HepG2 (cell line): ENCODE results near the gene NFIC. TPM values are rescaled to one million over a fixed set of nuclear protein-coding genes. Genes with fewer than 3 reads are reported as not detected.

Source experiments
- ATAC-seq: fragments of 200-7000 bp; cut with Tn5 transposase; 3 replicates; pipeline ENCODE4 v1.9.1; 2020; ENCODE audit warnings: mild to moderate bottlenecking, moderate library complexity
- BruUV-seq: library from RNA; stranded (reverse); fragments of 400-500 nt; replicated peaks from 2 replicates; lab custom pipeline; 2021; lab: Mats Ljungman, UMichigan
- CTCF ChIA-PET: fragments of 300-600 bp; formaldehyde crosslinking; extraction: SDS; loops from one replicate; lab custom pipeline; 2021; ENCODE audit warnings: low total read pairs, inconsistent platforms, low intra/inter-chr PET ratio; lab: Yijun Ruan, JAX
- POLR2A ChIA-PET: fragments of 350-600 bp; sonication (Branson Sonifier 250); formaldehyde crosslinking; loops from one replicate; lab custom pipeline; 2020; ENCODE audit warnings: antibody characterized with exemption, inconsistent platforms; lab: Yijun Ruan, JAX
- DNase-seq: peaks from one replicate; pipeline ENCODE4 v3.0.0-alpha.2; 2015; ENCODE audit warnings: low spot score
- FAIRE-seq: peaks from 3 replicates; lab custom pipeline; 2011; peaks lifted over from hg19 to GRCh38; lab: Jason Lieb, UNC
- H2AFZ ChIP-seq: one replicate; pipeline ENCODE4 v1.6.1; 2011; ENCODE audit warnings: low read length, inconsistent platforms
- H3K27ac ChIP-seq: fragments of 300-600 bp; 3 replicates; pipeline ENCODE4 v1.8.0; 2011; ENCODE audit warnings: mixed run types, mild to moderate bottlenecking, mixed read lengths, low read length, inconsistent platforms; ENCODE audit not compliant: insufficient read depth; ENCODE audit errors: extremely low read length
- H3K27me3 ChIP-seq, 2 experiments: fragments of 200-600 bp in 1 of 2; 2 replicates in 1 of 2; 3 replicates in 1 of 2; pipeline versions ENCODE4 v1.6.0 to v1.8.0; 2011; ENCODE audit warnings: low read length in 2 of 2, mild to moderate bottlenecking in 2 of 2, moderate library complexity in 2 of 2, inconsistent platforms in 1 of 2; ENCODE audit not compliant: insufficient read depth in 2 of 2, control insufficient read depth in 1 of 2
- H3K36me3 ChIP-seq, 2 experiments: fragments of 200-600 bp in 1 of 2; replicated peaks in 1 of 2; 2 replicates in 1 of 2; 3 replicates in 1 of 2; pipeline versions ENCODE4 v1.5.1 to v1.8.0; 2011; ENCODE audit warnings: low read length in 2 of 2, inconsistent platforms in 1 of 2; ENCODE audit not compliant: insufficient read depth in 2 of 2, control insufficient read depth in 1 of 2
- H3K4me1 ChIP-seq: 2 replicates; pipeline ENCODE4 v1.5.1; 2012; ENCODE audit warnings: low read length, inconsistent platforms; ENCODE audit not compliant: insufficient read depth
- H3K4me2 ChIP-seq: 2 replicates; pipeline ENCODE4 v1.6.0; 2011; ENCODE audit warnings: low read depth, low read length, inconsistent platforms
- H3K4me3 ChIP-seq, 3 experiments: fragments of 200-600 bp in 1 of 3; sonication (generic), shearing (Covaris generic) in 1 of 3; replicated peaks in 1 of 3; 2 replicates each; pipeline ENCODE4 v1.5.1; 2011 to 2016; ENCODE audit warnings: low read length in 3 of 3, inconsistent platforms in 2 of 3, low read depth in 2 of 3, mild to moderate bottlenecking in 2 of 3, control low read depth in 1 of 3, mixed read lengths in 1 of 3; ENCODE audit not compliant: insufficient read depth in 1 of 3
- H3K79me2 ChIP-seq: one replicate; pipeline ENCODE4 v1.6.1; 2011; ENCODE audit warnings: low read length, inconsistent platforms; ENCODE audit not compliant: insufficient read depth
- H3K9ac ChIP-seq: 2 replicates; pipeline ENCODE4 v1.6.0; 2011; ENCODE audit warnings: mild to moderate bottlenecking, low read depth, low read length, inconsistent platforms; ENCODE audit not compliant: insufficient read depth
- H3K9me3 ChIP-seq: 2 replicates; pipeline ENCODE4 v1.5.1; 2012; ENCODE audit warnings: mild to moderate bottlenecking, low read length
- H4K20me1 ChIP-seq: 2 replicates; pipeline ENCODE4 v1.6.0; 2011; ENCODE audit warnings: inconsistent platforms, mild to moderate bottlenecking, low read length, moderate library complexity; ENCODE audit not compliant: insufficient read depth
- RBM22 ChIP-seq: fragments of 200-400 bp; formaldehyde crosslinking; optimal IDR thresholded peaks from 2 replicates; pipeline ENCODE3; 2017; ENCODE audit warnings: mild to moderate bottlenecking, low read length, moderate library complexity
- STAT6 ChIP-seq: sonication (generic); formaldehyde crosslinking; IDR thresholded peaks from 2 replicates; pipeline ENCODE4 v1.4.0; 2020; ENCODE audit warnings: missing genetic modification reagents, mild to moderate bottlenecking, borderline replicate concordance
- ZBTB33 ChIP-seq: sonication (generic); formaldehyde crosslinking; IDR thresholded peaks from 2 replicates; pipeline ENCODE4 v1.4.0; 2020; ENCODE audit warnings: missing genetic modification reagents
- WGBS: methylation state at CpG from one replicate; pipeline ENCODE4 v1.1.6; 2017; ENCODE audit warnings: low lambda C conversion rate; 5-methylcytosine and 5-hydroxymethylcytosine counted together
- in situ Hi-C: cut with HindIII; loops from 2 replicates; pipeline ENCODE4 v1.10.0; 2017; ENCODE audit warnings: low pct_unique_long_range_greater_than_20kb; ENCODE audit not compliant: extremely low pct_ligation_motif_present
- intact Hi-C: fragments of 100-400 bp; cut with micrococcal nuclease; formaldehyde crosslinking; loops from one replicate; pipeline ENCODE4 v1.10.0; 2022; ENCODE audit not compliant: unreplicated experiment
- polyA plus RNA-seq, 8 experiments: library from polyadenylated mRNA; depleted of rRNA in 3 of 8; stranded (reverse) in 7 of 8; unstranded in 1 of 8; fragments of >200 nt; fragmentation: Illumina TruSeq in 4 of 8; extraction: Trizol in 4 of 8; gene quantifications; 2 replicates each; pipeline versions ENCODE4 v1.2.1 to v1.2.3, GENCODE V29; 2011 to 2016; ENCODE audit warnings: low read depth in 4 of 8, missing spikeins in 1 of 8, mixed read lengths in 1 of 8; ENCODE audit not compliant: insufficient read depth in 1 of 8
- total RNA-seq, 5 experiments: library from RNA; depleted of rRNA; stranded (reverse); fragments of >200 nt; fragmentation: Illumina TruSeq; extraction: Trizol; gene quantifications; 2 replicates each; pipeline ENCODE4 v1.2.3, GENCODE V29; 2016; ENCODE audit warnings: low read depth in 1 of 5

Gene NFIC
- total and polyA plus RNA-seq, 2 of the 13 experiments (the other 11 are each of a cell fraction or from before 2014, with no cell fraction given), result 1.3 to 2.5 TPM

GRCh38 chr19:3441986-3442329 is 75.6 kb downstream of the NFIC start:
- DNase-seq (no peak), ATAC-seq (no peak), FAIRE-seq (no peak)
- ChIA-PET CTCF (interaction anchor here (2.8 kb wide), 1 partner anchor 115 kb away, joined by 16 read pairs; no protein-coding TSS in a partner anchor), POLR2A (no interaction called here)
- Histone ChIP-seq H3K27me3 (no peaks in the 10 kb centered on the region), H4K20me1 (no peaks in the 10 kb centered on the region; the same call in 1 of the 2 replicates), H3K27ac (no peak overlapping the region), H3K4me1 (peaks cover 22% of the 10 kb centered on the region), H2AFZ (no peak overlapping the region), H3K9ac (no peak overlapping the region), H3K4me2 (no peak overlapping the region), H3K4me3 (no peak overlapping the region), H3K9me3 (no peaks in the 10 kb centered on the region), H3K36me3 (peaks cover 3 to 8% of the 10 kb centered on the region in 2 experiments; a peak in 4 of 5 replicates), H3K79me2 (no peaks in the 10 kb centered on the region)
- intact Hi-C loops, result no loop called here
- TF ChIP-seq RBM22, result peak; percentile 42
- peak; percentile 26; the same call in 1 of the 2 replicates for TF ChIP-seq ZBTB33 (CRISPR knock-in tag)
- TF ChIP-seq STAT6 (CRISPR knock-in tag), result no peak
- 95% methylated on average over 13 of the region's 14 CpGs for WGBS
- in situ Hi-C loops, result no loop called here
- BruUV-seq, result no TSS peak
